Heart left ventricle (tissue), 13 donors: ENCODE results near the gene PITPNM1.

Experiments used
- POLR2A ChIP-seq, 2 donors: fragments of 450-650 bp; IDR thresholded peaks; one replicate each; pipeline ENCODE4 v1.6.1; 2017; ENCODE audit warnings: antibody characterized with exemption in 2 of 2, mild to moderate bottlenecking in 2 of 2, moderate library complexity in 2 of 2
- TF ChIP-seq, protein P1 (sequence below), 12 donors: fragments of 200-600 bp; sonication (generic) in 4 of 12; IDR thresholded peaks; one replicate each; pipeline versions ENCODE4 v1.5.0 to v1.8.0; 2018 to 2022; ENCODE audit warnings: antibody characterized with exemption in 12 of 12, mild to moderate bottlenecking in 5 of 12
- donor health status: ischemic (EF 13 %, LVEDD 7.1; RV severe dilation, severe dysfunction).
- donor health status: DM: no; HTN: yes; CAD: no.
- donor health status: DM: no; HTN: no; CAD: no.
- donor health status: ischemic (EF 25% LVEDD 6.9; RV normal size, moderate dysfunction).
- donor health status: ischemic (EF 25% LVEDD 5.7; RV mildly dilated, moderate dysfunction).
- donor health status: ischemic (EF 35%, LVEDD 5.7; RV mildly dilated, moderate dysfunction).
- donor health status: nonischemic (EF 11% LVEDD 7.7; RV severe dilation, severe dysfunction).
- donor health status: DM: yes; HTN: yes; CAD: no.
- donor health status: PGD.
- donor health status: ischemic (EF 29% LVEDD 5.4; RV normal size, mild dysfunction).
- donor health status: nonischemic (EF 23%, LVEDD 6.1; RV moderate dilation, normal function).

DNA sequence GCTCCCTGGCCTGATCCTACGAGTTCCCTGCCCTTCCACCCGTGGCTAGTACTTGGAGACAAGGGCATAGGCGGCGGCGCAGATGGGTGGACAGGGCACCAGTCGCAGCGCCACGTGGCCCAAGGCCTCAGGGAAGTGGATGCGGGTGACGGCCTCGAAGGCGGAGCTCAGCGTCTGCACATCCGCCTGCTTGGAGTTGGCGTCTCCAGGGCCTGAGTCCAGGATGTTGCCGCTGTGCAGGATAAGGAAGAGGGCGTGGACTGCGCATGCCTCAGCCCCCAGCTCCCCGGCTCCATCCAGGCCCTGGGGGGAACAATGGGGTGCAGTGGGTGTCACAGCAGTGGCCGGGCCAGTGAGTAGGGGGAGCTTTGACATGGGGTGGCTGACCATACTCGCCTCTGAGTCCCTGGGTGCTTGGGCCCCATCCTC lies 6.6 kb downstream of the PITPNM1 start:
- TF ChIP-seq, protein P1, sequence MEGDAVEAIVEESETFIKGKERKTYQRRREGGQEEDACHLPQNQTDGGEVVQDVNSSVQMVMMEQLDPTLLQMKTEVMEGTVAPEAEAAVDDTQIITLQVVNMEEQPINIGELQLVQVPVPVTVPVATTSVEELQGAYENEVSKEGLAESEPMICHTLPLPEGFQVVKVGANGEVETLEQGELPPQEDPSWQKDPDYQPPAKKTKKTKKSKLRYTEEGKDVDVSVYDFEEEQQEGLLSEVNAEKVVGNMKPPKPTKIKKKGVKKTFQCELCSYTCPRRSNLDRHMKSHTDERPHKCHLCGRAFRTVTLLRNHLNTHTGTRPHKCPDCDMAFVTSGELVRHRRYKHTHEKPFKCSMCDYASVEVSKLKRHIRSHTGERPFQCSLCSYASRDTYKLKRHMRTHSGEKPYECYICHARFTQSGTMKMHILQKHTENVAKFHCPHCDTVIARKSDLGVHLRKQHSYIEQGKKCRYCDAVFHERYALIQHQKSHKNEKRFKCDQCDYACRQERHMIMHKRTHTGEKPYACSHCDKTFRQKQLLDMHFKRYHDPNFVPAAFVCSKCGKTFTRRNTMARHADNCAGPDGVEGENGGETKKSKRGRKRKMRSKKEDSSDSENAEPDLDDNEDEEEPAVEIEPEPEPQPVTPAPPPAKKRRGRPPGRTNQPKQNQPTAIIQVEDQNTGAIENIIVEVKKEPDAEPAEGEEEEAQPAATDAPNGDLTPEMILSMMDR (IDR thresholded peaks at IDR 0.05): no peak
- TF ChIP-seq POLR2A (IDR thresholded peaks at IDR 0.05): no peak
